K562 (cell line): ENCODE results near the gene MXI1. TPM values are rescaled to one million over a fixed set of nuclear protein-coding genes. Genes with fewer than 3 reads are reported as not detected.

Source experiments
- CCAR2 ChIP-seq: fragments of 200-400 bp; formaldehyde crosslinking; IDR thresholded peaks from 2 replicates; pipeline ENCODE4 v1.6.1; 2017; ENCODE audit warnings: mild to moderate bottlenecking, low read depth, low read length
- FOXM1 ChIP-seq, 2 experiments: fragments of 450-650 bp in 1 of 2; sonication (generic) in 1 of 2; formaldehyde crosslinking in 1 of 2; IDR thresholded peaks; 2 replicates each; pipeline versions ENCODE4 v1.6.1 to v1.9.0; 2017 to 2022; ENCODE audit warnings: low read depth in 2 of 2, mild to moderate bottlenecking in 2 of 2, missing genetic modification reagents in 1 of 2, moderate library complexity in 1 of 2
- RBM39 ChIP-seq: fragments of 200-400 bp; formaldehyde crosslinking; optimal IDR thresholded peaks from 2 replicates; pipeline ENCODE3; 2018; ENCODE audit warnings: low read depth, low read length
- TOE1 ChIP-seq, 2 experiments: fragments of 450-650 bp in 1 of 2; sonication (generic) in 1 of 2; formaldehyde crosslinking in 1 of 2; IDR thresholded peaks; 2 replicates each; pipeline versions ENCODE4 v1.7.1 to v1.8.0; 2016 to 2022; ENCODE audit warnings: borderline replicate concordance in 2 of 2, mild to moderate bottlenecking in 2 of 2, antibody characterized with exemption in 1 of 2, inconsistent platforms in 1 of 2, low read depth in 1 of 2, missing genetic modification reagents in 1 of 2, moderate library complexity in 1 of 2
- YBX1 ChIP-seq: fragments of 450-650 bp; IDR thresholded peaks from 2 replicates; pipeline ENCODE4 v1.7.1; 2016; ENCODE audit warnings: mild to moderate bottlenecking
- ZNF133 ChIP-seq: fragments of 250-450 bp; sonication (Bioruptor Pico); IDR thresholded peaks from 2 replicates; pipeline ENCODE4 v1.4.0; 2020; ENCODE audit warnings: mild to moderate bottlenecking
- ZNF584 ChIP-seq: fragments of 200-800 bp; sonication (Bioruptor generic); IDR thresholded peaks from 2 replicates; pipeline ENCODE4 v1.6.1; 2016; ENCODE audit warnings: low read depth, mild to moderate bottlenecking, missing genetic modification characterization, missing compliant biosample characterization
- polyA plus RNA-seq, 8 experiments: library from polyadenylated mRNA; depleted of rRNA in 4 of 8; stranded (reverse) in 5 of 8; unstranded in 3 of 8; fragments of >200 nt; fragmentation: Nextera tagmentation in 2 of 8; fragmentation: Illumina TruSeq in 1 of 8; extraction: Ambion mirVana in 2 of 8; extraction: Trizol in 1 of 8; gene quantifications; 2 replicates each; pipeline versions ENCODE4 v1.2.1 to v1.2.3, GENCODE V29; 2011 to 2014; ENCODE audit warnings: inconsistent platforms in 1 of 8, missing spikeins in 1 of 8
- total RNA-seq, 7 experiments: library from RNA; depleted of rRNA in 6 of 7; stranded (reverse); fragments of >200 nt in 6 of 7; fragmentation: Illumina TruSeq in 2 of 7; extraction: Trizol in 2 of 7; gene quantifications; 2 replicates each; pipeline versions ENCODE4 v1.2.1 to v1.2.3, GENCODE V29; 2011 to 2021; ENCODE audit warnings: low replicate concordance in 1 of 7
- TF ChIP-seq, protein P1 (sequence below): fragments of 250-450 bp; sonication (Bioruptor Pico); IDR thresholded peaks from 2 replicates; pipeline ENCODE4 v1.5.0; 2021
- TF ChIP-seq, protein P2 (sequence below): fragments of 450-650 bp; formaldehyde crosslinking; IDR thresholded peaks from 2 replicates; pipeline ENCODE4 v1.4.0; 2022; ENCODE audit warnings: mild to moderate bottlenecking, moderate library complexity

The MXI1 gene
- total and polyA plus RNA-seq, 9 of the 15 experiments (the other 6 are each of a cell fraction or from before 2014, with no cell fraction given) = 9.1 to 23.7 (median 14.8) TPM

DNA sequence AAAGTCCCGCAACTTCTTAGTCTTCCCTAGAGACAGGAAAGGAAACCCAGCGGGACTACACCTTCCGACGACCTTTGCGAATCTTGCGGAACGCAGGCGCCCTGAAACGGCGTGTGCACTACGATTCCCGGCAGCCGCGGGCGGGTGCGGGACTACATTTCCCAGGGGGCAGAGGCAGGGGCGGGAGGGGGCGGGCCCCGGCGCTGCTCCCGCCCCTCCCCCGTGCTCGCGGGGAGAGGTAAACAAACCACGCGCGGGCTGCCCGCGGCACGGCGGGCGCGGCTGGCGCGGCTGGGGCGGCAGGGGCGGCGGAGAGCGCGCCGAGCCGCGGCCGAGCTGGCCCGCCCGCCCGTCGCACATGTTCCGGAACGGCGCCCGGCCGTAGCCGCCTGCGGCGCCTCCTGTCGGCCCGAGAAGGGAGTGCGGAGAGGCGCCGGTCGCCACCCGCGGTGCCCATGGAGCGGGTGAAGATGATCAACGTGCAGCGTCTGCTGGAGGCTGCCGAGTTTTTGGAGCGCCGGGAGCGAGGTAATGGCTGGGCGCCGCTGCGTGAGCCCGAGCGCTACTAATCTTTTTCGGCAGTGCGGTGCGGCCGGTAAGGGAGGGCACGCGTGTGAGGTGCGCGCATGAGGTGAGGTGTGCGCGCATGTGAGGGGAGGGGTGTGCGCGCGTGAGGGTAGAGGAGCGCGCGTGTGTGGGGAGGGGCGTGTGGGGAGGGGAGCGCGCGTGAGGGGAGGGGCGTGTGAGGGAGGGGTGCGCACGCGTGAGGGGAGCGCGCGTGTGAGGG, 18.5 kb downstream of the MXI1 start (continued):
- TF ChIP-seq CCAR2 = no peak
- no peak for TF ChIP-seq ZNF133 (CRISPR knock-in tag)
- no peak for TF ChIP-seq FOXM1 (IDR thresholded peaks at IDR 0.05; ENCODE audit: low read depth)
- no peak for TF ChIP-seq FOXM1 (CRISPR knock-in tag; IDR thresholded peaks at IDR 0.05; ENCODE audit: low read depth)
- no peak for TF ChIP-seq YBX1
- no peak for TF ChIP-seq TOE1 (IDR thresholded peaks at IDR 0.05; ENCODE audit: borderline replicate concordance)
- no peak for TF ChIP-seq TOE1 (CRISPR knock-in tag; IDR thresholded peaks at IDR 0.05; ENCODE audit: borderline replicate concordance, low read depth)
- no peak; the same call in none of the 2 replicates for TF ChIP-seq ZNF584
- TF ChIP-seq, protein P1, sequence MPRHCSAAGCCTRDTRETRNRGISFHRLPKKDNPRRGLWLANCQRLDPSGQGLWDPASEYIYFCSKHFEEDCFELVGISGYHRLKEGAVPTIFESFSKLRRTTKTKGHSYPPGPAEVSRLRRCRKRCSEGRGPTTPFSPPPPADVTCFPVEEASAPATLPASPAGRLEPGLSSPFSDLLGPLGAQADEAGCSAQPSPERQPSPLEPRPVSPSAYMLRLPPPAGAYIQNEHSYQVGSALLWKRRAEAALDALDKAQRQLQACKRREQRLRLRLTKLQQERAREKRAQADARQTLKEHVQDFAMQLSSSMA (CRISPR knock-in tag) = no peak
- no peak for TF ChIP-seq RBM39
- TF ChIP-seq, protein P2, sequence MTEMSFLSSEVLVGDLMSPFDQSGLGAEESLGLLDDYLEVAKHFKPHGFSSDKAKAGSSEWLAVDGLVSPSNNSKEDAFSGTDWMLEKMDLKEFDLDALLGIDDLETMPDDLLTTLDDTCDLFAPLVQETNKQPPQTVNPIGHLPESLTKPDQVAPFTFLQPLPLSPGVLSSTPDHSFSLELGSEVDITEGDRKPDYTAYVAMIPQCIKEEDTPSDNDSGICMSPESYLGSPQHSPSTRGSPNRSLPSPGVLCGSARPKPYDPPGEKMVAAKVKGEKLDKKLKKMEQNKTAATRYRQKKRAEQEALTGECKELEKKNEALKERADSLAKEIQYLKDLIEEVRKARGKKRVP (CRISPR knock-in tag) = no peak
